Right lobe of liver (tissue), 6 donors: ENCODE data around the gene GAL3ST3. TPM values are rescaled to one million over a fixed set of nuclear protein-coding genes. Genes with fewer than 3 reads are reported as not detected.

ENCODE experiments used
- ATAC-seq, 4 donors: fragments of 200-7000 bp; cut with Tn5 transposase; one replicate each; pipeline ENCODE4 v1.9.1; 2020; ENCODE audit warnings: mild to moderate bottlenecking in 4 of 4, moderate library complexity in 4 of 4
- DNase-seq, 3 donors: peaks; one replicate each; pipeline ENCODE4 v3.0.0-alpha.2; 2020
- H3K27ac ChIP-seq, 3 donors: fragments of 200-600 bp; one replicate each; pipeline ENCODE4 v1.8.0; 2022
- H3K27me3 ChIP-seq, 2 donors: fragments of 200-600 bp; one replicate each; pipeline ENCODE4 v1.8.0; 2022
- H3K36me3 ChIP-seq, 4 donors: fragments of 200-600 bp; sonication (generic) in 1 of 4; one replicate each; pipeline versions ENCODE4 v1.5.1 to v1.8.0; 2017 to 2022; ENCODE audit warnings: control low read depth in 1 of 4
- H3K4me1 ChIP-seq, 4 donors: fragments of 200-600 bp; sonication (generic) in 1 of 4; one replicate each; pipeline versions ENCODE4 v1.5.1 to v1.8.0; 2017 to 2022; ENCODE audit warnings: control low read depth in 1 of 4
- H3K4me3 ChIP-seq, 3 donors: fragments of 200-600 bp; one replicate each; pipeline ENCODE4 v1.8.0; 2022
- H3K9me3 ChIP-seq, 4 donors: fragments of 200-600 bp; sonication (generic) in 1 of 4; one replicate each; pipeline versions ENCODE4 v1.5.1 to v1.8.0; 2017 to 2022; ENCODE audit warnings: control low read depth in 1 of 4
- CTCF ChIP-seq, 4 donors: fragments of 200-600 bp in 3 of 4; fragments of 450-650 bp in 1 of 4; IDR thresholded peaks; one replicate each; pipeline versions ENCODE4 v1.5.1 to v1.8.0; 2016 to 2022; ENCODE audit warnings: antibody characterized with exemption in 4 of 4, mild to moderate bottlenecking in 2 of 4
- POLR2A ChIP-seq: fragments of 450-650 bp; IDR thresholded peaks from one replicate; pipeline ENCODE4 v1.6.1; 2017; ENCODE audit warnings: antibody characterized with exemption, mild to moderate bottlenecking
- WGBS: methylation state at CpG from one replicate; pipeline ENCODE4 v1.1.6; 2018; ENCODE audit warnings: low coverage, low lambda C conversion rate; ENCODE audit not compliant: insufficient coverage; ENCODE audit errors: missing lambda C conversion rate; 5-methylcytosine and 5-hydroxymethylcytosine counted together
- intact Hi-C, 2 donors: fragments of 100-400 bp; cut with DNase I; formaldehyde crosslinking; loops; one replicate each; pipeline versions ENCODE4 v1.11.2 to v1.14.1; 2022
- total RNA-seq, 6 experiments: library from RNA; depleted of rRNA in 2 of 6; stranded (reverse); fragments of >200 nt in 2 of 6; fragmentation: NEBNext Ultra II Directional in 3 of 6; extraction: Animal tissue kit (Norgen Biotek cat#: 25700) in 3 of 6; gene quantifications; one replicate each; pipeline versions ENCODE4 v1.1.0 to v1.2.4, GENCODE V29; 2016 to 2023
- donor health status: DM: no; HTN: yes; CAD: no.
- donor health status: DM: no; HTN: no; CAD: no.
- donor health status: DM: no; HTN: no; CAD: no.
- donor health status: DM: no; HTN: yes; CAD: no.
- donor health status: DM: no; HTN: yes; CAD: no.

The GAL3ST3 gene
- total RNA-seq, 6 experiments from 2014 or later: not detected

GRCh38 chr11:66068154-66068821 is 19.3 kb upstream of the GAL3ST3 start:
- peaks cover 6 to 49% (median 25%) of the 10 kb centered on the region in 4 donors for H3K36me3 ChIP-seq
- no peaks in the 10 kb centered on the region for H3K27me3 ChIP-seq
- H3K27ac ChIP-seq: peak overlapping the region; percentile 79 to 95 (median 86)
- no peaks in the 10 kb centered on the region for H3K9me3 ChIP-seq
- WGBS: 53% methylated on average over 14 of the region's 17 CpGs
- H3K4me3 ChIP-seq: no peak overlapping the region
- TF ChIP-seq CTCF (IDR thresholded peaks at IDR 0.05): peak; percentile 61 to 91 (median 87)
- no peak for TF ChIP-seq POLR2A
- intact Hi-C loops: no loop called here
- H3K4me1 ChIP-seq: peaks cover 0 to 30% (median 11%) of the 10 kb centered on the region in 4 donors
- ATAC-seq: peak; percentile 46 to 57 (median 48)
- DNase-seq: peak; percentile 59 to 74 (median 71)

GRCh38 chr11:66067640-66068039 is 18.7 kb upstream of the GAL3ST3 start:
- TF ChIP-seq POLR2A (no peak), CTCF (IDR thresholded peaks at IDR 0.05) (no peak)
- Histone ChIP-seq H3K27ac (peak overlapping the region in 1 of 3 donors; percentile 95), H3K36me3 (peaks cover 7 to 55% (median 31%) of the 10 kb centered on the region in 4 donors), H3K27me3 (no peaks in the 10 kb centered on the region), H3K9me3 (no peaks in the 10 kb centered on the region), H3K4me1 (peaks cover 0 to 30% (median 11%) of the 10 kb centered on the region in 4 donors), H3K4me3 (no peak overlapping the region)
- peak in 1 of 3 donors; percentile 36 for DNase-seq
- intact Hi-C loops: no loop called here
- no peak for ATAC-seq
- WGBS: no CpG with 5 or more reads among the region's 4 CpGs

- 63% methylated on average over 2 of the region's 3 CpGs for WGBS
- no peak for ATAC-seq
- Histone ChIP-seq H3K36me3 (peaks cover 7 to 64% (median 36%) of the 10 kb centered on the region in 4 donors), H3K4me3 (no peak overlapping the region), H3K27ac (no peak overlapping the region), H3K9me3 (no peaks in the 10 kb centered on the region), H3K4me1 (peaks cover 0 to 30% (median 11%) of the 10 kb centered on the region in 4 donors), H3K27me3 (no peaks in the 10 kb centered on the region)
- DNase-seq: peak in 1 of 3 donors; percentile 36
- TF ChIP-seq CTCF (IDR thresholded peaks at IDR 0.05) (no peak), POLR2A (no peak)
- intact Hi-C loops: no loop called here
Measured at GRCh38 chr11:66066751-66067150, 17.8 kb upstream of the GAL3ST3 start.

DNA sequence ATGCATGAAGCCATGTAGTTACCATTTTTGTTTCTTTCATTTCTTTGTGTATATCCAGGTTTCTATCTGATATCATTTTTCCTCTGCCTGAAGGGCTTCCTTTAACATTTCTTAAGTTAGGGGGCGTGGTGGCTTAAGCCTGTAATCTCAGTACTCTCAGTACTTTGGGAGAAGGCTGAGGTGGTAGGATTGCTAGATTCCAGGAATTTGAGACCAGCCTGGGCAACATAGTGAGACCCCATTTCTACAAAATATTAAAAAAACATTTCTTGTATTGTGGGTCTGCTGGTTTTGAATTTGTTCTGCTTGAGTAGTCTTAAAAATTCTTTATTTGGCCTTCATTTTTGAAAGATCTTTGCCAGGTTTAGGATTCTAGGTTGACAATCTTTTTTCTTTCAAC is 15.6 kb upstream of the GAL3ST3 start:
- H3K27me3 ChIP-seq: no peaks in the 10 kb centered on the region
- peaks cover 7 to 86% (median 50%) of the 10 kb centered on the region in 4 donors for H3K36me3 ChIP-seq
- intact Hi-C loops: no loop called here
- peak in 1 of 3 donors; percentile 2 for DNase-seq
- peaks cover 0 to 28% (median 11%) of the 10 kb centered on the region in 4 donors for H3K4me1 ChIP-seq
- ATAC-seq: no peak
- H3K27ac ChIP-seq: no peak overlapping the region
- no peak for TF ChIP-seq POLR2A
- no peak for TF ChIP-seq CTCF (IDR thresholded peaks at IDR 0.05)
- no peak overlapping the region for H3K4me3 ChIP-seq
- no peaks in the 10 kb centered on the region for H3K9me3 ChIP-seq
- 83% methylated on average over 1 of the region's 1 CpG for WGBS
